GM12873 (cell line): ENCODE measurements around the gene CD22.

Experiments
- CTCF ChIP-seq: IDR thresholded peaks from 2 replicates; pipeline ENCODE4 v1.5.1; 2012; ENCODE audit warnings: low read depth, mild to moderate bottlenecking, moderate library complexity, low read length, control low read depth; ENCODE audit not compliant: insufficient read depth; ENCODE audit errors: missing control alignments

CD22 gene

GRCh38 chr19:35346193-35347052, 17.4 kb downstream of the CD22 start:
- TF ChIP-seq CTCF = no peak

GRCh38 chr19:35347171-35347929, 18.4 kb downstream of the CD22 start, which contains the start of gene FFAR1:
TSS of gene FFAR1 (plus strand) at chr19:35347902. CDS start at chr19:35351552, 3,650 bp downstream.
- TF ChIP-seq CTCF = no peak

- no peak for TF ChIP-seq CTCF
These were observed 18.9 kb downstream of the CD22 start for GRCh38 chr19:35347930-35348298.

GRCh38 chr19:35348911-35349611, 20.1 kb downstream of the CD22 start:
- no peak for TF ChIP-seq CTCF

GRCh38 chr19:35349614-35350521, 20.9 kb downstream of the CD22 start:
- TF ChIP-seq CTCF = no peak

- no peak for TF ChIP-seq CTCF
These were observed 21.6 kb downstream of the CD22 start for GRCh38 chr19:35350591-35350990.
